GM13976 (cell line): ENCODE data around the gene CITED4.

Experiments used
- DNase-seq: peaks from one replicate; pipeline ENCODE4 v3.0.0; 2012; ENCODE audit warnings: low spot score
- CTCF ChIP-seq: IDR thresholded peaks from 2 replicates; pipeline ENCODE4 v1.5.1; 2012; ENCODE audit warnings: borderline replicate concordance, mild to moderate bottlenecking; ENCODE audit not compliant: insufficient read depth; ENCODE audit errors: extremely low read depth, missing control alignments, control extremely low read depth
- in situ Hi-C: fragments of 300-500 bp; cut with MboI; formaldehyde crosslinking; loops from one replicate; pipeline ENCODE4 v1.12.0; 2022; ENCODE audit warnings: low sequenced_read_pairs, mixed read lengths, inconsistent platforms; ENCODE audit not compliant: unreplicated experiment

Gene CITED4

GRCh38 chr1:40878906-40879305, 16.7 kb upstream of the CITED4 start:
- no peak for TF ChIP-seq CTCF
- in situ Hi-C loops: no loop called here
- DNase-seq: no peak

- no peak for DNase-seq
- no peak for TF ChIP-seq CTCF
- in situ Hi-C loops: no loop called here
These were observed 15.5 kb upstream of the CITED4 start for GRCh38 chr1:40877698-40878097.

GRCh38 chr1:40876891-40877290, 14.7 kb upstream of the CITED4 start:
- no peak for DNase-seq
- in situ Hi-C loops: no loop called here
- TF ChIP-seq CTCF: no peak

- no peak for DNase-seq
- TF ChIP-seq CTCF: no peak
- in situ Hi-C loops: no loop called here
These were observed 14.2 kb upstream of the CITED4 start for GRCh38 chr1:40876436-40876761.

- no peak for TF ChIP-seq CTCF
- no peak for DNase-seq
- in situ Hi-C loops: no loop called here
These were observed 11.8 kb upstream of the CITED4 start for GRCh38 chr1:40873863-40874472.

- in situ Hi-C loops: no loop called here
- no peak for DNase-seq
- no peak for TF ChIP-seq CTCF
These were observed 10.1 kb upstream of the CITED4 start for GRCh38 chr1:40872276-40872675.

GRCh38 chr1:40870135-40870728, 8.1 kb upstream of the CITED4 start:
- DNase-seq: no peak
- in situ Hi-C loops: no loop called here
- TF ChIP-seq CTCF: no peak
